GM21786 (cell line): ENCODE measurements around the gene REPS2.

Experiments
- ATAC-seq: cut with Tn5 transposase; IDR thresholded peaks from one replicate; pipeline ENCODE4 v1.9.1; 2021; ENCODE audit not compliant: unreplicated experiment

REPS2 gene

GRCh38 chrX:17033225-17033624, 86.8 kb downstream of the REPS2 start:
- no peak for ATAC-seq

GRCh38 chrX:17035111-17035510, 88.7 kb downstream of the REPS2 start:
- no peak for ATAC-seq

- ATAC-seq = no peak
Measured at GRCh38 chrX:17036171-17036961, 89.9 kb downstream of the REPS2 start.

GRCh38 chrX:17038277-17038676, 91.8 kb downstream of the REPS2 start:
- ATAC-seq = no peak

GRCh38 chrX:17038681-17039161, 92.3 kb downstream of the REPS2 start:
- no peak for ATAC-seq

- no peak for ATAC-seq
Measured at GRCh38 chrX:17039826-17040225, 93.4 kb downstream of the REPS2 start.

- ATAC-seq = no peak
Measured at GRCh38 chrX:17040711-17041110, 94.3 kb downstream of the REPS2 start.

GRCh38 chrX:17042037-17042436, 95.6 kb downstream of the REPS2 start:
- ATAC-seq = no peak

- no peak for ATAC-seq
Measured at GRCh38 chrX:17046478-17047097, 100.1 kb downstream of the REPS2 start.

- no peak for ATAC-seq
Measured at GRCh38 chrX:17047224-17047623, 100.8 kb downstream of the REPS2 start.

- no peak for ATAC-seq
Measured at GRCh38 chrX:17052210-17052609, 105.8 kb downstream of the REPS2 start.

GRCh38 chrX:17052793-17053192, 106.3 kb downstream of the REPS2 start:
- ATAC-seq = no peak

GRCh38 chrX:17053502-17053901, 107.0 kb downstream of the REPS2 start:
- ATAC-seq = no peak

GRCh38 chrX:17056868-17057608, 110.6 kb downstream of the REPS2 start:
- ATAC-seq = no peak

- ATAC-seq = no peak
Measured at GRCh38 chrX:17062065-17062464, 115.6 kb downstream of the REPS2 start.

GRCh38 chrX:17065100-17065499, 118.6 kb downstream of the REPS2 start:
- no peak for ATAC-seq

- ATAC-seq = no peak
Measured at GRCh38 chrX:17067534-17067933, 121.1 kb downstream of the REPS2 start.

GRCh38 chrX:17072301-17072700, 125.8 kb downstream of the REPS2 start:
- no peak for ATAC-seq

GRCh38 chrX:17072721-17073230, 126.3 kb downstream of the REPS2 start:
- no peak for ATAC-seq

GRCh38 chrX:17075004-17075403, 128.5 kb downstream of the REPS2 start:
- ATAC-seq = no peak

- no peak for ATAC-seq
Measured at GRCh38 chrX:17077361-17077760, 130.9 kb downstream of the REPS2 start.
